HEK293 (cell line): ENCODE data around the gene ZC3H8.

ENCODE experiments used
- CTCF ChIA-PET: fragments of 350-600 bp; formaldehyde crosslinking; extraction: SDS; loops from one replicate; lab custom pipeline; 2021; ENCODE audit warnings: antibody characterized with exemption; lab: Yijun Ruan, JAX
- POLR2A ChIA-PET: fragments of 300-600 bp; formaldehyde crosslinking; extraction: SDS; loops from one replicate; lab custom pipeline; 2020; ENCODE audit warnings: antibody characterized with exemption, inconsistent platforms; lab: Yijun Ruan, JAX
- H3K27ac ChIP-seq: fragments of 200-500 bp; sonication (Bioruptor generic); 2 replicates; pipeline ENCODE4 v1.5.1; 2014; ENCODE audit warnings: low read depth, low read length, control low read depth, inconsistent platforms; ENCODE audit errors: extremely low read depth
- H3K36me3 ChIP-seq, 2 experiments: fragments of 200-500 bp in 1 of 2; sonication (Bioruptor generic) in 1 of 2; 1 replicate in 1 of 2; 2 replicates in 1 of 2; pipeline ENCODE4 v1.5.1; 2014 to 2017; ENCODE audit warnings: inconsistent platforms in 2 of 2, low read length in 2 of 2; ENCODE audit not compliant: control insufficient read depth in 2 of 2, insufficient read depth in 1 of 2
- H3K4me1 ChIP-seq: fragments of 200-500 bp; sonication (Bioruptor generic); 2 replicates; pipeline ENCODE4 v1.5.1; 2014; ENCODE audit warnings: mild to moderate bottlenecking, low read length, inconsistent platforms; ENCODE audit not compliant: control insufficient read depth, insufficient read depth
- H3K4me3 ChIP-seq: 2 replicates; pipeline ENCODE4 v1.5.1; 2011; ENCODE audit warnings: low read depth, mild to moderate bottlenecking, control low read depth, low read length, moderate library complexity
- H3K9me3 ChIP-seq: fragments of 200-500 bp; sonication (Bioruptor generic); 2 replicates; pipeline ENCODE4 v1.5.1; 2014; ENCODE audit warnings: low read depth, low read length, inconsistent platforms; ENCODE audit not compliant: control insufficient read depth, insufficient read depth
- HOXC10 ChIP-seq: sonication (generic); formaldehyde crosslinking; IDR thresholded peaks from 2 replicates; pipeline ENCODE4 v1.8.1; 2023; ENCODE audit warnings: mild to moderate bottlenecking, missing genetic modification reagents
- KLF8 ChIP-seq: fragments of 450-650 bp; formaldehyde crosslinking; IDR thresholded peaks from 2 replicates; pipeline ENCODE4 v1.5.1; 2016; ENCODE audit warnings: missing biosample characterization, missing genetic modification characterization
- MZF1 ChIP-seq: fragments of 450-650 bp; formaldehyde crosslinking; IDR thresholded peaks from 2 replicates; pipeline ENCODE4 v1.5.1; 2017; ENCODE audit warnings: missing biosample characterization, missing genetic modification characterization, borderline replicate concordance
- OSR2 ChIP-seq: fragments of 450-650 bp; formaldehyde crosslinking; IDR thresholded peaks from 2 replicates; pipeline ENCODE4 v1.5.1; 2016; ENCODE audit warnings: missing biosample characterization, missing genetic modification characterization
- PRDM1 ChIP-seq: fragments of 450-650 bp; formaldehyde crosslinking; IDR thresholded peaks from 2 replicates; pipeline ENCODE4; 2016; ENCODE audit warnings: missing biosample characterization, missing genetic modification characterization
- RBAK ChIP-seq: fragments of 450-650 bp; formaldehyde crosslinking; IDR thresholded peaks from 2 replicates; pipeline ENCODE4 v1.5.1; 2016; ENCODE audit warnings: missing biosample characterization, missing genetic modification characterization
- REPIN1 ChIP-seq: fragments of 450-650 bp; formaldehyde crosslinking; IDR thresholded peaks from 2 replicates; pipeline ENCODE4 v1.5.1; 2017; ENCODE audit warnings: missing biosample characterization, missing genetic modification characterization, low read depth
- SP2 ChIP-seq: fragments of 450-650 bp; formaldehyde crosslinking; IDR thresholded peaks from 2 replicates; pipeline ENCODE4 v1.5.1; 2016; ENCODE audit warnings: missing biosample characterization, missing genetic modification characterization
- ZFHX2 ChIP-seq: fragments of 450-650 bp; formaldehyde crosslinking; conservative IDR thresholded peaks from 2 replicates; pipeline ENCODE4 v1.5.1; 2016; ENCODE audit warnings: missing biosample characterization, missing genetic modification characterization
- ZNF138 ChIP-seq: fragments of 450-650 bp; formaldehyde crosslinking; IDR thresholded peaks from 2 replicates; pipeline ENCODE4 v1.5.1; 2016; ENCODE audit warnings: missing biosample characterization, missing genetic modification characterization, borderline replicate concordance
- ZNF174 ChIP-seq: fragments of 450-650 bp; formaldehyde crosslinking; IDR thresholded peaks from 2 replicates; pipeline ENCODE4 v1.5.0; 2017; ENCODE audit warnings: missing biosample characterization, mild to moderate bottlenecking, missing genetic modification characterization
- ZNF2 ChIP-seq: fragments of 450-650 bp; formaldehyde crosslinking; IDR thresholded peaks from 2 replicates; pipeline ENCODE4 v1.5.1; 2016; ENCODE audit warnings: missing biosample characterization, missing genetic modification characterization
- ZNF239 ChIP-seq: fragments of 450-650 bp; formaldehyde crosslinking; IDR thresholded peaks from 2 replicates; pipeline ENCODE4 v1.5.1; 2016; ENCODE audit warnings: missing biosample characterization, missing genetic modification characterization
- ZNF350 ChIP-seq: fragments of 450-650 bp; formaldehyde crosslinking; IDR thresholded peaks from 2 replicates; pipeline ENCODE4 v1.5.0; 2017; ENCODE audit warnings: missing biosample characterization, mild to moderate bottlenecking, missing genetic modification characterization
- ZNF37A ChIP-seq: fragments of 450-650 bp; IDR thresholded peaks from 2 replicates; pipeline ENCODE4 v1.5.1; 2018; ENCODE audit warnings: missing biosample characterization, missing genetic modification characterization
- ZNF514 ChIP-seq: fragments of 450-650 bp; formaldehyde crosslinking; IDR thresholded peaks from 2 replicates; pipeline ENCODE4 v1.5.1; 2016; ENCODE audit warnings: missing biosample characterization, missing genetic modification characterization
- ZNF596 ChIP-seq: fragments of 450-650 bp; IDR thresholded peaks from 2 replicates; pipeline ENCODE4 v1.5.0; 2018; ENCODE audit warnings: missing biosample characterization, mild to moderate bottlenecking, missing genetic modification characterization, moderate library complexity
- ZNF610 ChIP-seq: fragments of 450-650 bp; formaldehyde crosslinking; IDR thresholded peaks from 2 replicates; pipeline ENCODE4 v1.5.1; 2016; ENCODE audit warnings: missing biosample characterization, missing genetic modification characterization, borderline replicate concordance
- ZNF626 ChIP-seq: fragments of 450-650 bp; sonication (Bioruptor Pico); formaldehyde crosslinking; IDR thresholded peaks from 2 replicates; pipeline ENCODE4 v1.5.1; 2018; ENCODE audit warnings: missing biosample characterization, missing genetic modification characterization, inconsistent platforms
- ZNF629 ChIP-seq: fragments of 450-650 bp; formaldehyde crosslinking; IDR thresholded peaks from 2 replicates; pipeline ENCODE4 v1.5.1; 2017; ENCODE audit warnings: missing biosample characterization, missing genetic modification characterization
- ZNF670 ChIP-seq: fragments of 450-650 bp; formaldehyde crosslinking; IDR thresholded peaks from 2 replicates; pipeline ENCODE4 v1.5.1; 2016; ENCODE audit warnings: missing biosample characterization, missing genetic modification characterization, low read depth
- ZNF830 ChIP-seq: fragments of 450-650 bp; IDR thresholded peaks from 2 replicates; pipeline ENCODE4 v1.5.0; 2018; ENCODE audit warnings: missing biosample characterization, missing genetic modification characterization, low read depth, mild to moderate bottlenecking, moderate library complexity
- ZSCAN16 ChIP-seq: fragments of 450-650 bp; formaldehyde crosslinking; IDR thresholded peaks from 2 replicates; pipeline ENCODE4 v1.5.1; 2016; ENCODE audit warnings: missing biosample characterization, missing genetic modification characterization
- TF ChIP-seq, protein P1 (sequence below): fragments of 450-650 bp; formaldehyde crosslinking; conservative IDR thresholded peaks from 2 replicates; pipeline ENCODE4 v1.5.1; 2016; ENCODE audit warnings: low read depth, missing biosample characterization, missing genetic modification characterization
- TF ChIP-seq, protein P2 (sequence below): fragments of 450-650 bp; formaldehyde crosslinking; IDR thresholded peaks from 2 replicates; pipeline ENCODE4 v1.5.1; 2016; ENCODE audit warnings: missing biosample characterization, missing genetic modification characterization
- TF ChIP-seq, protein P3 (sequence below): fragments of 450-650 bp; formaldehyde crosslinking; IDR thresholded peaks from 2 replicates; pipeline ENCODE4 v1.5.1; 2017; ENCODE audit warnings: missing biosample characterization, mild to moderate bottlenecking, missing genetic modification characterization, moderate library complexity
- TF ChIP-seq, protein P4 (sequence below): fragments of 450-650 bp; IDR thresholded peaks from 2 replicates; pipeline ENCODE4 v1.5.1; 2018; ENCODE audit warnings: missing biosample characterization, mild to moderate bottlenecking, missing genetic modification characterization
- TF ChIP-seq, protein P5 (sequence below): fragments of 450-650 bp; IDR thresholded peaks from 2 replicates; pipeline ENCODE4 v1.5.1; 2018; ENCODE audit warnings: missing biosample characterization, missing genetic modification characterization

Gene ZC3H8

DNA sequence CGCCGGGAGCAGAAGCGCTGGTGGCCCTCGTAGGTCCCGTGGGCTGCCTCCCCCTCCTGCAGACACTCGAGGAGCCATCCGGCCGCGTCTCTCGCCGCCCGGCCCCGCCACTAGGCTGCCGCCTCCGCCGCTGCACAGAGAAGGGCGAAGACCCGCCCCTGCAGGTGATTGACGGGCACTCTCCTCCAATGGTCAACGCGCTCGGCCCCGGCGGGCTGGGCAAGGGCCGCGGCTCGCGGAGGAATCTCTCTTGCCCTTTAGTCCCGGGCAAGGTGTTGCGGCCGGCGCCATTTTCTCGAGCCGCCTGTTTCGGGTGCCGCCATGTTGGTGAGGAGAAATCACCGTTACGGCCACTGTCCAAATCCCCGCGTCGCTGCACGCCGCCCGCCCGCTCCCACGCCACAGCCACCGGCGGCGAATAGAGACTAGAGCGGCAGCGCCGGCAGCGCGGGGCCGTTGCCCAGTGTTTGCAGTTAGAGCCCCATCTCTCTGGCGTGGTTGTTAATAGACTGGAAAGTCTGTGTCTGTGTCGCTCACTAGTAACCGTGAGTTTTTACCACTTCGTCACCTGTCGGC is 20.6 kb upstream of the ZC3H8 start, which contains the start of gene ZC3H6:
Gene ZC3H6, plus strand, starts transcription at position 287 of the 576 bp plus-strand sequence. CDS start 398 bp downstream, outside the sequence.
- POLR2A ChIA-PET, result no interaction called here
- TF ChIP-seq ZNF626 (tag by site-specific recombination), result no peak
- peak; percentile 77 for TF ChIP-seq ZNF629 (tag by site-specific recombination)
- TF ChIP-seq ZNF514 (tag by site-specific recombination), result no peak
- TF ChIP-seq ZSCAN16, result no peak
- peak; percentile 89; the same call in 1 of the 2 replicates for TF ChIP-seq HOXC10 (CRISPR knock-in tag)
- TF ChIP-seq ZNF830 (tag by site-specific recombination), result no peak
- TF ChIP-seq PRDM1 (tag by site-specific recombination), result no peak
- TF ChIP-seq ZFHX2 (tag by site-specific recombination), result peak; percentile 80
- TF ChIP-seq, protein P1, sequence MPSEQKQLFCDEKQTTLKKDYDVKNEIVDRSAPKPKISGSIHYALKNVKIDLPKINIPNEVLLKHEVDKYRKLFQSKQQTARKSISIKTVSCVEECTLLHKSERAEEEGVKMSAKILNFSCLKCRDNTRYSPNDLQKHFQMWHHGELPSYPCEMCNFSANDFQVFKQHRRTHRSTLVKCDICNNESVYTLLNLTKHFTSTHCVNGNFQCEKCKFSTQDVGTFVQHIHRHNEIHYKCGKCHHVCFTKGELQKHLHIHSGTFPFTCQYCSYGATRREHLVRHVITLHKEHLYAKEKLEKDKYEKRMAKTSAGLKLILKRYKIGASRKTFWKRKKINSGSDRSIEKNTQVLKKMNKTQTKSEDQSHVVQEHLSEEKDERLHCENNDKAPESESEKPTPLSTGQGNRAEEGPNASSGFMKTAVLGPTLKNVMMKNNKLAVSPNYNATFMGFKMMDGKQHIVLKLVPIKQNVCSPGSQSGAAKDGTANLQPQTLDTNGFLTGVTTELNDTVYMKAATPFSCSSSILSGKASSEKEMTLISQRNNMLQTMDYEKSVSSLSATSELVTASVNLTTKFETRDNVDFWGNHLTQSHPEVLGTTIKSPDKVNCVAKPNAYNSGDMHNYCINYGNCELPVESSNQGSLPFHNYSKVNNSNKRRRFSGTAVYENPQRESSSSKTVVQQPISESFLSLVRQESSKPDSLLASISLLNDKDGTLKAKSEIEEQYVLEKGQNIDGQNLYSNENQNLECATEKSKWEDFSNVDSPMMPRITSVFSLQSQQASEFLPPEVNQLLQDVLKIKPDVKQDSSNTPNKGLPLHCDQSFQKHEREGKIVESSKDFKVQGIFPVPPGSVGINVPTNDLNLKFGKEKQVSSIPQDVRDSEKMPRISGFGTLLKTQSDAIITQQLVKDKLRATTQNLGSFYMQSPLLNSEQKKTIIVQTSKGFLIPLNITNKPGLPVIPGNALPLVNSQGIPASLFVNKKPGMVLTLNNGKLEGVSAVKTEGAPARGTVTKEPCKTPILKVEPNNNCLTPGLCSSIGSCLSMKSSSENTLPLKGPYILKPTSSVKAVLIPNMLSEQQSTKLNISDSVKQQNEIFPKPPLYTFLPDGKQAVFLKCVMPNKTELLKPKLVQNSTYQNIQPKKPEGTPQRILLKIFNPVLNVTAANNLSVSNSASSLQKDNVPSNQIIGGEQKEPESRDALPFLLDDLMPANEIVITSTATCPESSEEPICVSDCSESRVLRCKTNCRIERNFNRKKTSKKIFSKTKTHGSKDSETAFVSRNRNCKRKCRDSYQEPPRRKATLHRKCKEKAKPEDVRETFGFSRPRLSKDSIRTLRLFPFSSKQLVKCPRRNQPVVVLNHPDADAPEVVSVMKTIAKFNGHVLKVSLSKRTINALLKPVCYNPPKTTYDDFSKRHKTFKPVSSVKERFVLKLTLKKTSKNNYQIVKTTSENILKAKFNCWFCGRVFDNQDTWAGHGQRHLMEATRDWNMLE (tag by site-specific recombination), result no peak; the same call in 1 of the 2 replicates
- no peak for TF ChIP-seq ZNF239
- TF ChIP-seq, protein P2, sequence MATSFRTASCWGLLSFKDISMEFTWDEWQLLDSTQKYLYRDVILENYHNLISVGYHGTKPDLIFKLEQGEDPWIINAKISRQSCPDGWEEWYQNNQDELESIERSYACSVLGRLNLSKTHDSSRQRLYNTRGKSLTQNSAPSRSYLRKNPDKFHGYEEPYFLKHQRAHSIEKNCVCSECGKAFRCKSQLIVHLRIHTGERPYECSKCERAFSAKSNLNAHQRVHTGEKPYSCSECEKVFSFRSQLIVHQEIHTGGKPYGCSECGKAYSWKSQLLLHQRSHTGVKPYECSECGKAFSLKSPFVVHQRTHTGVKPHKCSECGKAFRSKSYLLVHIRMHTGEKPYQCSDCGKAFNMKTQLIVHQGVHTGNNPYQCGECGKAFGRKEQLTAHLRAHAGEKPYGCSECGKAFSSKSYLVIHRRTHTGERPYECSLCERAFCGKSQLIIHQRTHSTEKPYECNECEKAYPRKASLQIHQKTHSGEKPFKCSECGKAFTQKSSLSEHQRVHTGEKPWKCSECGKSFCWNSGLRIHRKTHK (tag by site-specific recombination), result no peak
- TF ChIP-seq REPIN1 (tag by site-specific recombination), result 0 out of 2 replicates have a peak, but pooled peaks have one; percentile 56
- peak; percentile 68; the same call in 1 of the 2 replicates for TF ChIP-seq ZNF610 (tag by site-specific recombination)
- peak; percentile 98 for TF ChIP-seq KLF8 (tag by site-specific recombination)
- peak; percentile 82 for TF ChIP-seq ZNF350
- no peak for TF ChIP-seq ZNF138 (tag by site-specific recombination)
- no peak for TF ChIP-seq ZNF174 (tag by site-specific recombination)
- TF ChIP-seq ZNF37A (tag by site-specific recombination), result no peak
- TF ChIP-seq, protein P3, sequence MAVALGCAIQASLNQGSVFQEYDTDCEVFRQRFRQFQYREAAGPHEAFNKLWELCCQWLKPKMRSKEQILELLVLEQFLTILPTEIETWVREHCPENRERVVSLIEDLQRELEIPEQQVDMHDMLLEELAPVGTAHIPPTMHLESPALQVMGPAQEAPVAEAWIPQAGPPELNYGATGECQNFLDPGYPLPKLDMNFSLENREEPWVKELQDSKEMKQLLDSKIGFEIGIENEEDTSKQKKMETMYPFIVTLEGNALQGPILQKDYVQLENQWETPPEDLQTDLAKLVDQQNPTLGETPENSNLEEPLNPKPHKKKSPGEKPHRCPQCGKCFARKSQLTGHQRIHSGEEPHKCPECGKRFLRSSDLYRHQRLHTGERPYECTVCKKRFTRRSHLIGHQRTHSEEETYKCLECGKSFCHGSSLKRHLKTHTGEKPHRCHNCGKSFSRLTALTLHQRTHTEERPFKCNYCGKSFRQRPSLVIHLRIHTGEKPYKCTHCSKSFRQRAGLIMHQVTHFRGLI, result no peak
- no peak for TF ChIP-seq ZNF670
- TF ChIP-seq RBAK, result no peak
- TF ChIP-seq OSR2, result 0 out of 2 replicates have a peak, but pooled peaks have one; percentile 17
- TF ChIP-seq, protein P4, sequence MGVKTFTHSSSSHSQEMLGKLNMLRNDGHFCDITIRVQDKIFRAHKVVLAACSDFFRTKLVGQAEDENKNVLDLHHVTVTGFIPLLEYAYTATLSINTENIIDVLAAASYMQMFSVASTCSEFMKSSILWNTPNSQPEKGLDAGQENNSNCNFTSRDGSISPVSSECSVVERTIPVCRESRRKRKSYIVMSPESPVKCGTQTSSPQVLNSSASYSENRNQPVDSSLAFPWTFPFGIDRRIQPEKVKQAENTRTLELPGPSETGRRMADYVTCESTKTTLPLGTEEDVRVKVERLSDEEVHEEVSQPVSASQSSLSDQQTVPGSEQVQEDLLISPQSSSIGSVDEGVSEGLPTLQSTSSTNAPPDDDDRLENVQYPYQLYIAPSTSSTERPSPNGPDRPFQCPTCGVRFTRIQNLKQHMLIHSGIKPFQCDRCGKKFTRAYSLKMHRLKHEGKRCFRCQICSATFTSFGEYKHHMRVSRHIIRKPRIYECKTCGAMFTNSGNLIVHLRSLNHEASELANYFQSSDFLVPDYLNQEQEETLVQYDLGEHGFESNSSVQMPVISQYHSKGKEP (tag by site-specific recombination), result peak; percentile 64
- TF ChIP-seq SP2, result peak; percentile 96
- no peak for TF ChIP-seq MZF1 (tag by site-specific recombination)
- peak; percentile 93 for TF ChIP-seq ZNF2
- TF ChIP-seq ZNF596 (tag by site-specific recombination), result no peak
- TF ChIP-seq, protein P5, sequence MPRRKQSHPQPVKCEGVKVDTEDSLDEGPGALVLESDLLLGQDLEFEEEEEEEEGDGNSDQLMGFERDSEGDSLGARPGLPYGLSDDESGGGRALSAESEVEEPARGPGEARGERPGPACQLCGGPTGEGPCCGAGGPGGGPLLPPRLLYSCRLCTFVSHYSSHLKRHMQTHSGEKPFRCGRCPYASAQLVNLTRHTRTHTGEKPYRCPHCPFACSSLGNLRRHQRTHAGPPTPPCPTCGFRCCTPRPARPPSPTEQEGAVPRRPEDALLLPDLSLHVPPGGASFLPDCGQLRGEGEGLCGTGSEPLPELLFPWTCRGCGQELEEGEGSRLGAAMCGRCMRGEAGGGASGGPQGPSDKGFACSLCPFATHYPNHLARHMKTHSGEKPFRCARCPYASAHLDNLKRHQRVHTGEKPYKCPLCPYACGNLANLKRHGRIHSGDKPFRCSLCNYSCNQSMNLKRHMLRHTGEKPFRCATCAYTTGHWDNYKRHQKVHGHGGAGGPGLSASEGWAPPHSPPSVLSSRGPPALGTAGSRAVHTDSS (tag by site-specific recombination), result no peak

More for the DNA sequence above, 20.6 kb upstream of the ZC3H8 start, which contains the start of gene ZC3H6:
- Histone ChIP-seq H3K4me3 (peak within 1 kb of the TSS; percentile 99), H3K36me3 (no peaks in the 10 kb centered on the region), H3K27ac (peak within 1 kb of the TSS; percentile 100), H3K4me1 (peaks cover 2% of the 10 kb centered on the region; the same call in 1 of the 2 replicates), H3K9me3 (no peaks in the 10 kb centered on the region)
- CTCF ChIA-PET, result no interaction called here
